H1 (cell line): ENCODE results near the gene DAZAP1. TPM values are rescaled to one million over a fixed set of nuclear protein-coding genes. Genes with fewer than 3 reads are reported as not detected.

Experiments
- CBX5 ChIP-seq: fragments of 300-800, 300-1000 bp; sonication (generic); IDR thresholded peaks from 2 replicates; pipeline ENCODE4 v1.7.1; 2016; ENCODE audit warnings: antibody characterized with exemption, low read length, low read depth
- CHD1 ChIP-seq: IDR thresholded peaks from 2 replicates; pipeline ENCODE4 v1.6.1; 2012; ENCODE audit warnings: low read depth, low read length, improper control_type of control experiment
- GABPA ChIP-seq: IDR thresholded peaks from 2 replicates; pipeline ENCODE4 v1.6.1; 2011; ENCODE audit warnings: mild to moderate bottlenecking, low read length, moderate library complexity, borderline replicate concordance; ENCODE audit not compliant: insufficient read depth
- GTF2F1 ChIP-seq: IDR thresholded peaks from 2 replicates; pipeline ENCODE4 v1.6.1; 2012; ENCODE audit warnings: low read depth, low read length, improper control_type of control experiment, borderline replicate concordance
- HDAC6 ChIP-seq: IDR thresholded peaks from one replicate; pipeline ENCODE4 v1.7.1; 2012; ENCODE audit warnings: low read depth, mild to moderate bottlenecking, inconsistent platforms, low read length, moderate library complexity
- JUND ChIP-seq: IDR thresholded peaks from 2 replicates; pipeline ENCODE4 v1.6.1; 2011; ENCODE audit warnings: mild to moderate bottlenecking, improper control_type of control experiment, low read length
- PHF8 ChIP-seq: fragments of 200-600 bp; sonication (generic); conservative IDR thresholded peaks from 2 replicates; pipeline ENCODE4 v1.7.1; 2012; ENCODE audit warnings: low read depth, mild to moderate bottlenecking, inconsistent platforms, low read length, moderate library complexity
- RAD21 ChIP-seq, 2 experiments: IDR thresholded peaks in 1 of 2; conservative IDR thresholded peaks in 1 of 2; 2 replicates each; pipeline ENCODE4 v1.6.1; 2011; ENCODE audit warnings: low read depth in 2 of 2, low read length in 2 of 2, improper control_type of control experiment in 1 of 2, inconsistent platforms in 1 of 2, mild to moderate bottlenecking in 1 of 2, moderate library complexity in 1 of 2
- SIRT6 ChIP-seq: IDR thresholded peaks from one replicate; pipeline ENCODE4 v1.7.1; 2012; ENCODE audit warnings: low read length, inconsistent platforms
- TBP ChIP-seq: IDR thresholded peaks from 2 replicates; pipeline ENCODE4 v1.6.1; 2011; ENCODE audit warnings: low read depth, low read length, improper control_type of control experiment
- YY1 ChIP-seq: IDR thresholded peaks from 2 replicates; pipeline ENCODE4 v1.6.1; 2011; ENCODE audit warnings: low read depth, mild to moderate bottlenecking, low read length
- polyA plus RNA-seq, 7 experiments: library from polyadenylated mRNA; depleted of rRNA in 3 of 7; stranded (reverse) in 5 of 7; unstranded in 2 of 7; fragments of >200 nt in 5 of 7; fragments of 200-250 nt in 2 of 7; gene quantifications; 1 replicate in 5 of 7; 2 replicates in 1 of 7; 4 replicates in 1 of 7; pipeline versions ENCODE4 v1.2.1 to v1.2.3, GENCODE V29; 2011 to 2013; ENCODE audit warnings: missing spikeins in 2 of 7, mixed read lengths in 2 of 7
- total RNA-seq: library from RNA; stranded (reverse); fragmentation: NEBNext Ultra II Directional; extraction: Animal tissue kit (Norgen Biotek cat#: 25700); gene quantifications from 2 replicates; pipeline ENCODE4 v1.2.1, GENCODE V29; 2021
- TF ChIP-seq, protein P1 (sequence below): IDR thresholded peaks from 2 replicates; pipeline ENCODE4 v1.6.1; 2012; ENCODE audit warnings: inconsistent platforms
- TF ChIP-seq, protein P2 (sequence below): IDR thresholded peaks from 2 replicates; pipeline ENCODE4 v1.6.1; 2012; ENCODE audit warnings: inconsistent platforms
- TF ChIP-seq, protein P3 (sequence below): IDR thresholded peaks from 2 replicates; pipeline ENCODE4 v1.6.1; 2011; ENCODE audit warnings: low read depth, mild to moderate bottlenecking, low read length; ENCODE audit not compliant: insufficient read depth

Gene DAZAP1
- total and polyA plus RNA-seq, 2 of the 8 experiments (the other 6 are each of a cell fraction or from before 2014, with no cell fraction given), result 79.6 to 341 TPM

DNA sequence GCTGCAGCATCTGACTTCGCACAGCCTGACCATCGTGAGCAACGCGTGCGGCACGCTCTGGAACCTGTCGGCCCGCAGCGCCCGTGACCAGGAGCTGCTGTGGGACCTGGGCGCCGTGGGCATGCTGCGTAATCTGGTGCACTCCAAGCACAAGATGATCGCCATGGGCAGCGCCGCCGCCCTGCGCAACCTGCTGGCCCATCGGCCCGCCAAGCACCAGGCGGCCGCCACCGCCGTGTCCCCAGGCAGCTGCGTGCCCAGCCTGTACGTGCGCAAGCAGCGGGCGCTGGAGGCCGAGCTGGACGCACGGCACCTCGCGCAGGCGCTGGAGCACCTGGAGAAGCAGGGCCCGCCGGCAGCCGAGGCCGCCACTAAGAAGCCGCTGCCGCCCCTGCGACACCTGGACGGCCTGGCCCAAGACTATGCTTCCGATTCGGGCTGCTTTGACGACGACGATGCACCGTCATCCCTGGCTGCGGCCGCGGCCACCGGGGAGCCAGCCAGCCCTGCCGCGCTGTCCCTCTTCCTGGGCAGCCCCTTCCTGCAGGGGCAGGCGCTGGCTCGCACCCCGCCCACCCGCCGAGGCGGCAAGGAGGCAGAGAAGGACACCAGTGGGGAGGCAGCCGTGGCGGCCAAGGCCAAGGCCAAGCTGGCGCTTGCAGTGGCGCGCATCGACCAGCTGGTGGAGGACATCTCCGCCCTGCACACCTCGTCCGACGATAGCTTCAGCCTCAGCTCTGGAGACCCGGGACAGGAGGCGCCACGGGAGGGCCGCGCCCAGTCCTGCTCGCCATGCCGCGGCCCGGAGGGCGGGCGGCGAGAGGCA, 58.0 kb downstream of the DAZAP1 start (continued):
- TF ChIP-seq, protein P1, sequence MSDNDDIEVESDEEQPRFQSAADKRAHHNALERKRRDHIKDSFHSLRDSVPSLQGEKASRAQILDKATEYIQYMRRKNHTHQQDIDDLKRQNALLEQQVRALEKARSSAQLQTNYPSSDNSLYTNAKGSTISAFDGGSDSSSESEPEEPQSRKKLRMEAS, result peak; percentile 39
- TF ChIP-seq SIRT6, result no peak
- TF ChIP-seq TBP, result no peak
- TF ChIP-seq CBX5, result no peak
- peak; percentile 79 for TF ChIP-seq GABPA
- TF ChIP-seq PHF8, result no peak
- TF ChIP-seq, protein P2, sequence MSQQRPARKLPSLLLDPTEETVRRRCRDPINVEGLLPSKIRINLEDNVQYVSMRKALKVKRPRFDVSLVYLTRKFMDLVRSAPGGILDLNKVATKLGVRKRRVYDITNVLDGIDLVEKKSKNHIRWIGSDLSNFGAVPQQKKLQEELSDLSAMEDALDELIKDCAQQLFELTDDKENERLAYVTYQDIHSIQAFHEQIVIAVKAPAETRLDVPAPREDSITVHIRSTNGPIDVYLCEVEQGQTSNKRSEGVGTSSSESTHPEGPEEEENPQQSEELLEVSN, result peak; percentile 67; the same call in 1 of the 2 replicates
- no peak for TF ChIP-seq HDAC6
- no peak for TF ChIP-seq CHD1
- TF ChIP-seq JUND, result no peak
- 0 out of 2 replicates have a peak, but pooled peaks have one; percentile 6 for TF ChIP-seq YY1
- TF ChIP-seq GTF2F1, result no peak
- peak; percentile 19 to 39; a peak in 3 of 4 replicates for TF ChIP-seq RAD21 (IDR thresholded peaks at IDR 0.05 in 1 of 2, conservative IDR thresholded peaks at IDR 0.05 in 1 of 2; ENCODE audit: low read depth in 2 of 2, low read length in 2 of 2)
- TF ChIP-seq, protein P3, sequence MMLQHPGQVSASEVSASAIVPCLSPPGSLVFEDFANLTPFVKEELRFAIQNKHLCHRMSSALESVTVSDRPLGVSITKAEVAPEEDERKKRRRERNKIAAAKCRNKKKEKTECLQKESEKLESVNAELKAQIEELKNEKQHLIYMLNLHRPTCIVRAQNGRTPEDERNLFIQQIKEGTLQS, result no peak
